ENCODE measurements around the gene EFHC2.

Gene EFHC2

GRCh38 chrX:44303119-44303518 lies 40.4 kb downstream of the EFHC2 start:
- no peak overlapping the region for H3K27ac ChIP-seq (ENCODE audit: low read depth, low read length, severe bottlenecking)
- 93% methylated on average over 2 of the region's 2 CpGs; no CpG with 5 or more reads in 1 of the 2 experiments for WGBS, 2 experiments (ENCODE audit: insufficient coverage in 2 of 2)
- no peaks in the 10 kb centered on the region for H3K9me3 ChIP-seq (ENCODE audit: control insufficient read depth, low read length)
- H3K4me1 ChIP-seq (ENCODE audit: control insufficient read depth, insufficient read depth, low read length, poor library complexity, severe bottlenecking): no peaks in the 10 kb centered on the region
- H3K4me3 ChIP-seq (ENCODE audit: extremely low read depth, insufficient read depth, low read length, poor library complexity, severe bottlenecking): no peak overlapping the region
- no peaks in the 10 kb centered on the region for H3K36me3 ChIP-seq (ENCODE audit: control insufficient read depth, insufficient read depth, low read length)

- H3K4me3 ChIP-seq (ENCODE audit: extremely low read depth, insufficient read depth, low read length, poor library complexity, severe bottlenecking): no peak overlapping the region
- H3K27ac ChIP-seq (ENCODE audit: low read depth, low read length, severe bottlenecking): peak overlapping the region; percentile 5
- H3K9me3 ChIP-seq (ENCODE audit: control insufficient read depth, low read length): no peaks in the 10 kb centered on the region
- 29 to 100% methylated on average over 1 of the region's 4 CpGs for WGBS, 2 experiments (ENCODE audit: insufficient coverage in 2 of 2)
- H3K36me3 ChIP-seq (ENCODE audit: control insufficient read depth, insufficient read depth, low read length): no peaks in the 10 kb centered on the region
- no peaks in the 10 kb centered on the region for H3K4me1 ChIP-seq (ENCODE audit: control insufficient read depth, insufficient read depth, low read length, poor library complexity, severe bottlenecking)
Observed at GRCh38 chrX:44299177-44299576, 44.3 kb downstream of the EFHC2 start.

GRCh38 chrX:44291468-44292092 lies 51.9 kb downstream of the EFHC2 start:
- no peaks in the 10 kb centered on the region for H3K4me1 ChIP-seq (ENCODE audit: control insufficient read depth, insufficient read depth, low read length, poor library complexity, severe bottlenecking)
- H3K27ac ChIP-seq (ENCODE audit: low read depth, low read length, severe bottlenecking): no peak overlapping the region
- no peaks in the 10 kb centered on the region for H3K9me3 ChIP-seq (ENCODE audit: control insufficient read depth, low read length)
- H3K4me3 ChIP-seq (ENCODE audit: extremely low read depth, insufficient read depth, low read length, poor library complexity, severe bottlenecking): no peak overlapping the region
- H3K36me3 ChIP-seq (ENCODE audit: control insufficient read depth, insufficient read depth, low read length): no peaks in the 10 kb centered on the region
- WGBS, 2 experiments (ENCODE audit: insufficient coverage in 2 of 2): no CpG with 5 or more reads among the region's 2 CpGs

GRCh38 chrX:44290718-44291117 lies 52.8 kb downstream of the EFHC2 start:
- 100% methylated on average over 2 of the region's 5 CpGs; no CpG with 5 or more reads in 1 of the 2 experiments for WGBS, 2 experiments (ENCODE audit: insufficient coverage in 2 of 2)

GRCh38 chrX:44282753-44283152 lies 60.7 kb downstream of the EFHC2 start:
- 93% methylated on average over 3 of the region's 10 CpGs for WGBS, 2 experiments (ENCODE audit: insufficient coverage in 2 of 2)
- H3K27ac ChIP-seq (ENCODE audit: low read depth, low read length, severe bottlenecking): no peak overlapping the region
- no peaks in the 10 kb centered on the region for H3K36me3 ChIP-seq (ENCODE audit: control insufficient read depth, insufficient read depth, low read length)
- no peak overlapping the region for H3K4me3 ChIP-seq (ENCODE audit: extremely low read depth, insufficient read depth, low read length, poor library complexity, severe bottlenecking)
- H3K9me3 ChIP-seq (ENCODE audit: control insufficient read depth, low read length): no peaks in the 10 kb centered on the region
- no peaks in the 10 kb centered on the region for H3K4me1 ChIP-seq (ENCODE audit: control insufficient read depth, insufficient read depth, low read length, poor library complexity, severe bottlenecking)

More at GRCh38 chrX:44290718-44291117, 52.8 kb downstream of the EFHC2 start:
- Histone ChIP-seq H3K4me1 (ENCODE audit: control insufficient read depth, insufficient read depth, low read length, poor library complexity, severe bottlenecking) (no peaks in the 10 kb centered on the region), H3K9me3 (ENCODE audit: control insufficient read depth, low read length) (no peaks in the 10 kb centered on the region), H3K4me3 (ENCODE audit: extremely low read depth, insufficient read depth, low read length, poor library complexity, severe bottlenecking) (no peak overlapping the region), H3K36me3 (ENCODE audit: control insufficient read depth, insufficient read depth, low read length) (no peaks in the 10 kb centered on the region), H3K27ac (ENCODE audit: low read depth, low read length, severe bottlenecking) (no peak overlapping the region)

GRCh38 chrX:44280116-44280515 lies 63.4 kb downstream of the EFHC2 start:
- no peaks in the 10 kb centered on the region for H3K36me3 ChIP-seq (ENCODE audit: control insufficient read depth, insufficient read depth, low read length)
- no peak overlapping the region for H3K27ac ChIP-seq (ENCODE audit: low read depth, low read length, severe bottlenecking)
- no peaks in the 10 kb centered on the region for H3K9me3 ChIP-seq (ENCODE audit: control insufficient read depth, low read length)
- no peaks in the 10 kb centered on the region for H3K4me1 ChIP-seq (ENCODE audit: control insufficient read depth, insufficient read depth, low read length, poor library complexity, severe bottlenecking)
- H3K4me3 ChIP-seq (ENCODE audit: extremely low read depth, insufficient read depth, low read length, poor library complexity, severe bottlenecking): no peak overlapping the region

GRCh38 chrX:44274096-44274495 lies 69.4 kb downstream of the EFHC2 start:
- H3K4me3 ChIP-seq (ENCODE audit: extremely low read depth, insufficient read depth, low read length, poor library complexity, severe bottlenecking): no peak overlapping the region
- no peaks in the 10 kb centered on the region for H3K4me1 ChIP-seq (ENCODE audit: control insufficient read depth, insufficient read depth, low read length, poor library complexity, severe bottlenecking)
- H3K27ac ChIP-seq (ENCODE audit: low read depth, low read length, severe bottlenecking): no peak overlapping the region
- H3K9me3 ChIP-seq (ENCODE audit: control insufficient read depth, low read length): no peaks in the 10 kb centered on the region
- no peaks in the 10 kb centered on the region for H3K36me3 ChIP-seq (ENCODE audit: control insufficient read depth, insufficient read depth, low read length)

- H3K9me3 ChIP-seq (ENCODE audit: control insufficient read depth, low read length): no peaks in the 10 kb centered on the region
- 80 to 100% methylated on average over 2 to 3 of the region's 3 CpGs for WGBS, 2 experiments (ENCODE audit: insufficient coverage in 2 of 2)
- no peaks in the 10 kb centered on the region for H3K36me3 ChIP-seq (ENCODE audit: control insufficient read depth, insufficient read depth, low read length)
- no peak overlapping the region for H3K27ac ChIP-seq (ENCODE audit: low read depth, low read length, severe bottlenecking)
- no peaks in the 10 kb centered on the region for H3K4me1 ChIP-seq (ENCODE audit: control insufficient read depth, insufficient read depth, low read length, poor library complexity, severe bottlenecking)
- H3K4me3 ChIP-seq (ENCODE audit: extremely low read depth, insufficient read depth, low read length, poor library complexity, severe bottlenecking): no peak overlapping the region
Observed at GRCh38 chrX:44267861-44268260, 75.6 kb downstream of the EFHC2 start.

- H3K4me1 ChIP-seq (ENCODE audit: control insufficient read depth, insufficient read depth, low read length, poor library complexity, severe bottlenecking): peaks cover 4% of the 10 kb centered on the region
- H3K36me3 ChIP-seq (ENCODE audit: control insufficient read depth, insufficient read depth, low read length): no peaks in the 10 kb centered on the region
- H3K27ac ChIP-seq (ENCODE audit: low read depth, low read length, severe bottlenecking): no peak overlapping the region
- no peak overlapping the region for H3K4me3 ChIP-seq (ENCODE audit: extremely low read depth, insufficient read depth, low read length, poor library complexity, severe bottlenecking)
- no CpG with 5 or more reads among the region's 2 CpGs for WGBS, 2 experiments (ENCODE audit: insufficient coverage in 2 of 2)
- no peaks in the 10 kb centered on the region for H3K9me3 ChIP-seq (ENCODE audit: control insufficient read depth, low read length)
Observed at GRCh38 chrX:44267116-44267515, 76.4 kb downstream of the EFHC2 start.

- H3K4me1 ChIP-seq (ENCODE audit: control insufficient read depth, insufficient read depth, low read length, poor library complexity, severe bottlenecking): peaks cover 4% of the 10 kb centered on the region
- no CpG with 5 or more reads among the region's 2 CpGs for WGBS, 2 experiments (ENCODE audit: insufficient coverage in 2 of 2)
- H3K9me3 ChIP-seq (ENCODE audit: control insufficient read depth, low read length): no peaks in the 10 kb centered on the region
- H3K27ac ChIP-seq (ENCODE audit: low read depth, low read length, severe bottlenecking): no peak overlapping the region
- H3K4me3 ChIP-seq (ENCODE audit: extremely low read depth, insufficient read depth, low read length, poor library complexity, severe bottlenecking): no peak overlapping the region
- H3K36me3 ChIP-seq (ENCODE audit: control insufficient read depth, insufficient read depth, low read length): no peaks in the 10 kb centered on the region
Observed at GRCh38 chrX:44265559-44265958, 77.9 kb downstream of the EFHC2 start.

- peaks cover 4% of the 10 kb centered on the region for H3K4me1 ChIP-seq (ENCODE audit: control insufficient read depth, insufficient read depth, low read length, poor library complexity, severe bottlenecking)
- no peaks in the 10 kb centered on the region for H3K36me3 ChIP-seq (ENCODE audit: control insufficient read depth, insufficient read depth, low read length)
- H3K9me3 ChIP-seq (ENCODE audit: control insufficient read depth, low read length): no peaks in the 10 kb centered on the region
- no peak overlapping the region for H3K27ac ChIP-seq (ENCODE audit: low read depth, low read length, severe bottlenecking)
- H3K4me3 ChIP-seq (ENCODE audit: extremely low read depth, insufficient read depth, low read length, poor library complexity, severe bottlenecking): no peak overlapping the region
Observed at GRCh38 chrX:44264936-44265335, 78.5 kb downstream of the EFHC2 start.

All from mesodermal cell (in vitro differentiated cells).